DMS153 (cell line): ENCODE results near the gene ABCC11.
"Not testable (repeated sequence)": the region's sequence is repeated elsewhere in the genome, so short reads cannot be mapped to it uniquely, and the experiment has no call there.

Experiments used
- DNase-seq: peaks from one replicate; lab custom pipeline; 2025; lab: John Stamatoyannopoulos, UW

The ABCC11 gene

GRCh38 chr16:48201515-48202201 is 45.7 kb downstream of the ABCC11 start:
- DNase-seq, result no peak

GRCh38 chr16:48197294-48197693 is 50.0 kb downstream of the ABCC11 start:
- no peak for DNase-seq

- DNase-seq, result peak; percentile 58
Measured at GRCh38 chr16:48194828-48195556, 52.3 kb downstream of the ABCC11 start.

- DNase-seq, result no peak
Measured at GRCh38 chr16:48193846-48194245, 53.5 kb downstream of the ABCC11 start.

GRCh38 chr16:48188449-48189102 is 58.8 kb downstream of the ABCC11 start:
- DNase-seq, result no peak

GRCh38 chr16:48187779-48188178 is 59.6 kb downstream of the ABCC11 start:
- DNase-seq, result no peak

GRCh38 chr16:48184681-48185080 is 62.7 kb downstream of the ABCC11 start:
- no peak for DNase-seq

- DNase-seq, result peak; percentile 55
Measured at GRCh38 chr16:48182979-48183537, 64.3 kb downstream of the ABCC11 start.

- DNase-seq, result not testable (repeated sequence)
Measured at GRCh38 chr16:48181746-48182520, 65.4 kb downstream of the ABCC11 start.

GRCh38 chr16:48180868-48181480 is 66.4 kb downstream of the ABCC11 start:
- no peak for DNase-seq

GRCh38 chr16:48176635-48177408 is 70.5 kb downstream of the ABCC11 start:
- no peak for DNase-seq

GRCh38 chr16:48173889-48174288 is 73.5 kb downstream of the ABCC11 start:
- DNase-seq, result no peak

- DNase-seq, result no peak
Measured at GRCh38 chr16:48172682-48173081, 74.7 kb downstream of the ABCC11 start.

GRCh38 chr16:48169896-48170295 is 77.4 kb downstream of the ABCC11 start:
- DNase-seq, result no peak

- DNase-seq, result no peak
Measured at GRCh38 chr16:48168075-48168474, 79.3 kb downstream of the ABCC11 start.

- DNase-seq, result not testable (repeated sequence)
Measured at GRCh38 chr16:48166617-48167016, 80.7 kb downstream of the ABCC11 start.

- DNase-seq, result no peak
Measured at GRCh38 chr16:48165961-48166578, 81.3 kb downstream of the ABCC11 start.

- no peak for DNase-seq
Measured at GRCh38 chr16:48164907-48165715, 82.2 kb downstream of the ABCC11 start.

- no peak for DNase-seq
Measured at GRCh38 chr16:48162839-48163410, 84.4 kb downstream of the ABCC11 start.
